ENCODE measurements around the gene ZNF14.
A peak's percentile ranks its signal among the peaks of the same experiment; 100 is the strongest.
"Not testable (repeated sequence)": the region's sequence is repeated elsewhere in the genome, so short reads cannot be mapped to it uniquely, and the experiment has no call there.

ZNF14 gene

DNA sequence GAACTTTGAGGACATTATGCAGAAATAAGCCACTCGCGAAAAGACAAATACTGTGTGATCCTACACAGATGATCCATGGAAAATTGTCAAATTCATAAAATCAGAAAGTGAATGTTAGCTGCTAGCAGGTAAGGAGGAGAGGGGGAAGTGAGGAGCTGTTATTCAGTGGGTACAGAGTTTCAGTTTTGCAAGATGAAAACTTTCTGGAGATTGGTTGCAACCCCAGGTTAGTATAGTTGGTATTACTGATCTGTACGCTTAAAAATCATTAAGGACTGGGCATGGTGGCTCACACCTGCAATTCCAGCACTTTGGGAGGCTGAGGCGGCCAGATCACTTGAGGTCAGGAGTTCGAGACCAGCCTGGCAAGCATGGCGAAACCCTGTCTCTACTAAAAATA is 46.3 kb downstream of the ZNF14 start:
- no peak for DNase-seq

DNA sequence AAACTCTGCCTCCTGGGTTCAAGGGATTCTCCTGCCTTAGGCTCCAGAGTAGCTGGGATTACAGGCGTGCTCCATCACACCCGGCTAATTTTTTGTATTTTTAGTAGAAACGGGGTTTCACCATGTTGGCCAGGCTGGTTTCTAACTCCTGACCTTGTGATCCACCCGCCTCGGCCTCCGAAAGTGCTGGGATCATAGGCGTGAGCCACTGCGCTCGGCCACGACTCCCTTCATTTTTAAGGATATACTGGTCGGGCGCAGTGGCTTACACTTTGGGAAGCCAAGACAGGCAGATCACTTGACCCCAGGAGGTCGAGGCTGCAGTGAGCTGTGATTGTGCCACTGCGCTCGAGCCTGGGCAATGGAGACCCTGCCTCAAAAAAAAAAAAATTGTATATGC is 46.8 kb downstream of the ZNF14 start:
- DNase-seq = not testable (repeated sequence)

DNA sequence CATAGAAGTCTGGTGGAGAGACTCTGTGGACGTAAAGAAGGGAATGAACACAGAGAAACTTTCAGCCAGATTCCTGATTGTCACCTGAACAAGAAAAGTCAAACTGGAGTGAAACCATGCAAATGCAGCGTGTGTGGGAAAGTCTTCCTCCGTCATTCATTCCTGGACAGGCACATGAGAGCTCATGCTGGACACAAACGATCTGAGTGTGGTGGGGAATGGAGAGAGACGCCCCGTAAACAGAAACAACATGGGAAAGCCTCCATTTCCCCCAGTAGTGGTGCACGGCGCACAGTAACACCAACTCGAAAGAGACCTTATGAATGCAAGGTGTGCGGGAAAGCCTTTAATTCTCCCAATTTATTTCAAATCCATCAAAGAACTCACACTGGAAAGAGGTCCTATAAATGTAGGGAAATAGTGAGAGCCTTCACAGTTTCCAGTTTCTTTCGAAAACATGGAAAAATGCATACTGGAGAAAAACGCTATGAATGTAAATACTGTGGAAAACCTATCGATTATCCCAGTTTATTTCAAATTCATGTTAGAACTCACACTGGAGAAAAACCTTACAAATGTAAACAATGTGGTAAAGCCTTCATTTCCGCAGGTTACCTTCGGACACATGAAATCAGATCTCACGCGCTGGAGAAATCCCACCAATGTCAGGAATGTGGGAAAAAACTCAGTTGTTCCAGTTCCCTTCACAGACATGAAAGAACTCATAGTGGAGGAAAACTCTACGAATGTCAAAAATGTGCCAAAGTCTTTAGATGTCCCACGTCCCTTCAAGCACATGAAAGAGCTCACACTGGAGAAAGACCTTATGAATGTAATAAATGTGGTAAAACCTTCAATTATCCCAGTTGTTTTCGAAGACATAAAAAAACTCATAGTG is 53.5 kb downstream of the ZNF14 start:
- no peak for DNase-seq

DNA sequence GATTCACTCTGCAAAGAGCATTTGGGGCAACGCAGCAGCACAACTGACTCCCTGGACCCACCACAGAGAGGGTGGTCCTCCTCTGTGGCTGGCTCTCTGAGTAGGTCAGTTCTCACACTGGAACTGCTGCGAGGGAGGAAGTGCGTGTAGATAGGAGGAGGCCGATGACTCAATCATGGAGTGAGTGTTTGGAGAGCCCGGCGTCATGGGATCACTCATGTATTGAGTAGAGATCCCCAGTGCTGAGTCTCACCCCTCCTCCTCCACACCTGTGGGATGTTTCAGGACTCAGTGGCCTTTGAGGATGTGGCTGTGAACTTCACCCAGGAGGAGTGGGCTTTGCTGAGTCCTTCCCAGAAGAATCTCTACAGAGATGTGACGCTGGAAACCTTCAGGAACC is 55.3 kb downstream of the ZNF14 start:
- DNase-seq = no peak

DNA sequence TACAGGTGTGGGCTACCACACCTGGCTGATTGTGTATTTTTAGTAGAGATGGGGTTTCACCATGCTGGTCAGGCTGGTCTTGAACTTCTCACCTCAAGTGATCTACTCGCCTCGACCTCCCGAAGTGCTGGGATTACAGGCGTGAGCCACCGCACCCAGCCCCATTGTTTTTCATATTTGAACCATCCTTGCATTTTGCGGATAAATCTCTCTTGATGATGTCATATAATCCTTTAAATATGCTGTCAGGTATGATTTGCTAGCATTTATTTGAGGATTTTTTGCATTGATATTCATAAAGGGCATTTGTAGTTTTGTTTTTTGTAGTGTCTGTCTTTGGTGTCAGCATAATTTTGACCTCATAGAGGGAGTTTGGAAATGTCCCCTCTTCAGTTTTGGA is 58.6 kb downstream of the ZNF14 start:
- DNase-seq = no peak

DNA sequence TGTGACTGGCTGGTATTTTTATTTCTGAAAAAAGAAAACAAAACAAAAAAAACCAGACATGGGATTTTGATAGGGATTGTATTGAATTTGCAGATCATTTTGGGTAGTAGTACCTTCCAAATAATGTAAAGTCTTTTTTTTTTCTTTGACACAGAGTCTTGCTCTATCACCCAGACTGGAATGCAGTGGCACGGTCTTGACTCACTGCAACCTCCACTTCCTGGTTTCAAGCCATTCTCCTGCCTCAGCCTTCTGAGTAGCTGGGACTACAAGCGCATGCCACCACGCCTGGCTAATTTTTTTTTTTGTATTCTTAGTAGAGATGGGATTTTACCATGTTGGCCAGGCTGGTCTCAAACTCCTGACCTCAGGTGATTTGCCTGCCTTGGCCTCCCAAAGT is 60.1 kb downstream of the ZNF14 start:
- no peak for DNase-seq

DNA sequence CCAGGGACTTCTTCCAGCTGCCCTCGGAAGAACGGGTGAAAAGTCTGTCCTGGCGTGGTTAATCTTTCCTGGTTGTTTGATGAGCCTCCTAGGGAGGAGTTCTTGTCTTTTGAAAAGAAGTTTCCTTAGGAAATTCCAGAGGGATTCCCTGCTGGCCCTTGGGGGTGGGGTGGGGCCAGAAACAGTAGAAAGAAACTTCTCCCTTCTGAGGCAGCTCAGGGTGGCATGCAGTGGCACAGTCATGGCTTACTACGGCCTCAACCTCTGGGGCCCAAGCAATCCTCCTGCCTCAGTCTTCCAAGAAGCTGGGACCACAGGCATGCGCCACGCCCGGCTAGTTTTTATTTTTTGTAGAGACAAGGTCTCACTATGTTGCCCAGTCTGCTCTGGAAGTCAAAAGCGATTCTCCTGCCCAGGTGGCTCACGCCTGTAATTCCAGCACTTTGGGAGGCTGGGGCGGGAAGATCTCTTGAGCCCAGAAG is 62.8 kb downstream of the ZNF14 start:
- DNase-seq = no peak

DNA sequence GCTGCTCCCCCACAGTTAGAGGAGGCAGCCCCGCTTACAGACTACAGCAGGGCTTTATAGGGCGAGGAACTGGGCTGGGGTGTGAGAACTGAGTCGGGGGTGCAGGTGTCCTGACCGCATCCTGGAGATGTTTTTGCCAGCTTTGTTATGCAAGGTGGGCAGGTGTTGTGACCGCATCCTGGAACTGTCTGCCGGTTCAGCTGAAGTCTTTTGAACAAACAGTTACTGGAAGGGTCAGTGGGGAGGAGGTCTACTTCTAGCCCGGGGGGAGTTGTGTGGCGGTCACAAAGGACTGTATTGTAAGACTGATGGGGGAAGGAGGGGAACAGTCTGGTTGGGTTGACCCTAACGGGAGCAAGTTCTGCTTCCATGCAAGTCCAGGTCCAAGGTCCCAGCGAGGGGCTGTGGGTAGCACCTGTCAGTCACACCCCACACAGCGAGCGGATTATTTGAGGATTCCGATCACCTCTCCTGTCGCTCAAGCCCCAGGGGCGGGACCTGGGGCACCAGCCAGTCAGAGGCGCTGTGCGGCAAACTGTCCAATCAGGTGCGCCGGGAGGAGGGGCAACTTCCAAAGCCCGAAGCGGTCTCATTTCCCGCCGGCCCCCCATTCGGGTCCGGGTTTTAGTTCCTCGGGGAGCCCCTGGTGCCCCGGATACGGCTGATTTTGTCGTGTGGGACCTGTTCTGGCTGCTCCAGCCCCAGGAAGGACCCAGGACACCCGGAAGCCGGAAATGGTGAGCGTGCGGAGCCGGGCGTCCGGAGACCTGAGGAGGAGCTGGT is 64.5 kb downstream of the ZNF14 start, which contains the start of gene ZNF101:
ZNF101 (plus strand) TSS at position 610 of the 783 bp plus-strand sequence; CDS start at position 735, 125 bp downstream.
- peak; percentile 84 for DNase-seq

DNA sequence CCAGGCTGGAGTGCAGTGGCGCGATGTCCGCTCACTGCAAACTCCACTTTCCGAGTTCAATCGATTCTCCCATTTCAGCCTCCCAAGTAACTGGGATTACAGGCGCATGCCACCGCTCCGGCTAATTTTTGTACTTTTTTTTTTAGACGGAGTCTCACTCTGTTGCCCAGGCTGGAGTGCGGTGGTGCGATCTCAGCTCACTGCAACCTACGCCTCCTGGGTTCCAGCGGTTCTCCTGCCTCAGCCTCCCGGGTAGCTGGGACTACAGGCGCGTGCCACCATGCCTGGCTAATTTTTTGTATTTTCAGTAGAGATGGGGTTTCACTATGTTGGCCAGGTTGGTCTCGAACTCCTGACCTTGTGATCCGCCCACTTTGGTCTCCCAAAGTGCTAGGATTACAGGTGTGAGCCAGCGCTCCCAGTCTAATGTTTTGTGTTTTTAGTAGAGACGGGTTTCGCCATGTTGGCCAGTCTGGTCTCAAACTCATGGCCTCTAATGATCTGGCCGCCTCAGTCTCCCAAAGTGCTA is 67.4 kb downstream of the ZNF14 start:
- DNase-seq = not testable (repeated sequence)

DNA sequence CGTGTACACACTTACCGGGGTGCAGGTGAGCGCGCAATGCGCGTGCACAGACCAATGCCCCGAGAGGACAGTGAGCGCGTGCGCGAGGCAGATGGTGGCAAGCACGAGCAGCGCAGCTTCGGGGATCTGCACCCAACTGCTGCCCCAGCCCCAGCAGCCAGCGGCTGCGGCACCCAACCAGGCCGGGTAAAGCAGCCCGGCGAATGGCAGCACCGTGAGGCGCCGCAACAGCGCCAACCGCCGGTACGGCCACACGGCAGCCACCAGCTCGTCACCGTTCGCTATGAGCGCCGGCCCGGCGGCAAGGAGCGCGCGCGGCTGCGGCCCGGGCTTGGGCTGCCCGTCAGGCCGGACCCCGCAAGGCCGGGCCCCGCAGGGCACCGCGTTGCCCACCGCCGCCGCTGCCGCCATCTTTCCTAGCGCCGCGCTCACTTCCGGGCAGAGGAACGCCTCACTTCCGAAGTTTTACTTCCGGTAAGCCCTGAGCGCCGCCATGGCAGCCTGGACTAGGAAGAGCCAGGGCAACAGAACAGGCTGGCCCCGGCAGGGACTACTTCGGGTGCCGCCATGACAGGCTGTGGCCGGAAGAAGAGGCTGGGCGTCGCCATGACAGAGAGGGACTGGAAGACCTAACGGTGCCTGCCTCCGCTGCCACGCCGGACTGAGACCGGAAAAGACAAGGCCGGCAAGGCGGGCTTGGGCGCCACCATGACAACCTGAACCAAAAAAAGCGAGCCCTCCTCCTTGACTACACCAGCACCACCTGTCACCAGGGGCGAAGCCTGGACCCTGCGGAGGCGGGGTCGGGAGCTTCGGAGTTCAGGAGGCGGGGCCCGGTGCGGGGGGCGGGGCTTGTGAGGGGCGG is 69.4 kb downstream of the ZNF14 start, which contains the start of gene ATP13A1:
ATP13A1 (minus strand) TSS at position 421 of the 865 bp plus-strand sequence; CDS start at position 411, 10 bp downstream.
- DNase-seq = peak; percentile 97

DNA sequence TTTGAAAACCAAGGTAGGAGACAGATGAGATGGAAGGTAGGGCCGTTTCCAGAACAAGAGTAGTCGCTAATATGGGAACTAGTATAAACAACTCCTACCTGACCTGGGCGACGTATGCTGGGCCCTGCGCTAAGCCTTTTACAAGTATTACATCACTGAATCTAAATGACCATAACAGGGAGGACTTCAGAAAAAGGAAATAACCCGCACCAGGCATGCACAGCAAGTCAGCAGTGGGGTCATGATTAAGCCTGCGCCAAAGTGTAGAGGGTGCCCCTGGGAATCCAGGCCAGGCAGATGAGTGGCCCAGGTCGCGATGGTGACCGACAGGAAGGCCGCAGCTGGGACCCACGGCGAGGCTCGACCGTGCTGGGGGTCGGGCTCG is 70.0 kb downstream of the ZNF14 start:
- DNase-seq = no peak

DNA sequence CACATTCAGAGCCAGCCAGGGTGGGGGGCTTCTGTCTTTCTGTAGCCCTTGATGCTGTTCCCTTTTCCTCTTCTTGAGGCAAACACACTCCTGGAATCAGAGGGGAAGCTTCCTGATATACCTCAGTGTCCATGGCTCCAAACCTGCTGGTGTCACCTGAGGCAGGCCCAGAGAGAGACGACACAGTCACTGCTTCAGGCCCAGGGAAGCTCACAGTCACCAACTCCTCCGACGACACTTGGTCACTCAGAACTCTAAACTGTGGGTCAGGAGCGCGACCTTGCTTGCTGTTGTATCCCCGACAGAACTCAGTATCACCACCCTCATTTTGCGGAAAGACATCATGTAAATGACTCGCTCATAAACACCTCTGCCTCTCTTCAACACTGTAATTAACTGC is 70.6 kb downstream of the ZNF14 start:
- DNase-seq = no peak

DNA sequence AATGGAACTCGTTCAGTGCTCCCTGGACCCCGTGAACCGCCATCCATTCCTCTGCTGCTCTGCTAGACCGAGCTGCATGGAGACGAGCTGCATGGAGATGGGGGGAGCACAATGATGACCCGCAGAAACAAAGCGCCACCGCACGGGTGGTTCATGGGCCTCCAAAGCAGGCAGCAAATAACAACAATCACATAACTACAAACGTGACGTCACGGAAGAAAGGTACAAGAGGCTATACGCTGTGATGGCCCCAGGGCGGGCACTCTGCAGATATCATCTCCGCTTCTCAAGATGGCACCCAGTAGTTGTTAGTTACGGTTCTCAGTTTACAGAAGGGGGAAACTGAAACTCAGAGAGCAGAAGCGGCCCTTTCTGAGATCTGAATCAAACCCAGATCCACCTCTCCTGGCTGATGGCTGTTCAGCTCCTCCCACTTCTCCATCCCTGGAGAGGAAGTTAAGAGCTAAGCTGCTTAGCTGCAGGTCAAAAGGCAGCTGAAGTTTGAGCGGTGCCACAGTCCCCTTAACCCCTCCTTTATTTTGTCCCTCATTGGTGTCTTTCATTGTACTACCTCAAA is 71.1 kb downstream of the ZNF14 start:
- DNase-seq = no peak

DNA sequence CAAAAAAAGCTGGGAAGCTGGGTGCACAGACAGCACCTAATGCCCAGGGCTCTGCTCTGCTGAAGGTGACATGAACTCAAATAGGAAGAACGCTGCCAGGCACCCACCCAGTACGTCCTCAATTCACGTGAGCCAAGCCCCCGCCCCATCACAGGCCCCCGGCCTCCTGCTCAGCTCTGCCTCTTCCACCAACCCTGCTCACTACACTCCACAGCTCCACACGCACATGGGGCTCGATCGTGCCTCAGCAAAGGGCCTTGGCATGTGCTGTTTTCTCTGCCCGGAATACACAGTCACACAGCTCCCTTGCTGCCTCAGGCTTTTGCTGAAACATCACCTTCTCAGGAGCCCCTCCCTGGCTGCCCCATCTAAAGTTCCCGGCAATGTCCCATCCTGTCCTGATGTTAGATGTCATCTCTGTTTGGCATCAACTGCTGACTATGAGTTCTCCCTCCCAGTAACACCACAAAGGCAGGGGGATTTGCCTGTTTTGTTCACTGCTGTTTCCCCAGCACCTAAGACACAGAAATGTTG is 71.7 kb downstream of the ZNF14 start:
- no peak for DNase-seq
